Endodermal cell (in vitro differentiated cells): ENCODE results near the gene GRM7. TPM values are rescaled to one million over a fixed set of nuclear protein-coding genes. Genes with fewer than 3 reads are reported as not detected.

ENCODE experiments used
- DNase-seq: peaks from one replicate; pipeline ENCODE4 v3.0.0-alpha.2; 2017
- H3K27ac ChIP-seq: 2 replicates; pipeline ENCODE4 v1.5.1; 2013; ENCODE audit warnings: mild to moderate bottlenecking, low read depth, low read length, moderate library complexity
- H3K27me3 ChIP-seq: 2 replicates; pipeline ENCODE4 v1.6.1; 2013; ENCODE audit warnings: mild to moderate bottlenecking, low read length, moderate library complexity; ENCODE audit not compliant: insufficient read depth, control insufficient read depth, poor library complexity, severe bottlenecking
- H3K36me3 ChIP-seq: 2 replicates; pipeline ENCODE4 v1.7.0; 2013; ENCODE audit warnings: mild to moderate bottlenecking, low read length, moderate library complexity; ENCODE audit not compliant: control insufficient read depth, insufficient read depth
- H3K4me1 ChIP-seq: one replicate; pipeline ENCODE4 v1.7.0; 2013; ENCODE audit warnings: low read length; ENCODE audit not compliant: control insufficient read depth, insufficient read depth
- H3K4me3 ChIP-seq: 2 replicates; pipeline ENCODE4 v1.5.1; 2013; ENCODE audit warnings: mild to moderate bottlenecking, low read length, moderate library complexity
- H3K9ac ChIP-seq: 2 replicates; pipeline ENCODE4 v1.6.1; 2013; ENCODE audit warnings: mild to moderate bottlenecking, low read length, moderate library complexity; ENCODE audit not compliant: poor library complexity, severe bottlenecking; ENCODE audit errors: extremely low read depth
- H3K9me3 ChIP-seq: 2 replicates; pipeline ENCODE4 v1.6.1; 2013; ENCODE audit warnings: mild to moderate bottlenecking, low read length, moderate library complexity; ENCODE audit not compliant: control insufficient read depth
- H3K27ac Mint-ChIP-seq: 2 replicates; pipeline ENCODE4 v1.8.0; 2020; ENCODE audit warnings: mixed read lengths
- H3K27me3 Mint-ChIP-seq: 2 replicates; pipeline ENCODE4 v1.8.0; 2021; ENCODE audit warnings: mild to moderate bottlenecking, mixed read lengths; ENCODE audit not compliant: insufficient read depth
- H3K36me3 Mint-ChIP-seq: 2 replicates; pipeline ENCODE4 v1.8.0; 2020; ENCODE audit warnings: low read depth, mixed read lengths
- H3K4me1 Mint-ChIP-seq: 2 replicates; pipeline ENCODE4 v1.8.0; 2020; ENCODE audit warnings: mixed read lengths
- H3K4me3 Mint-ChIP-seq: 2 replicates; pipeline ENCODE4 v1.8.0; 2020; ENCODE audit warnings: mild to moderate bottlenecking, moderate library complexity, mixed read lengths
- H3K9me3 Mint-ChIP-seq: 2 replicates; pipeline ENCODE4 v1.8.0; 2020; ENCODE audit warnings: mild to moderate bottlenecking, mixed read lengths
- CTCF ChIP-seq: fragments of 200-600 bp; sonication (generic); conservative IDR thresholded peaks from 2 replicates; pipeline ENCODE4 v1.5.0; 2021; ENCODE audit warnings: antibody characterized with exemption, mild to moderate bottlenecking
- WGBS, 2 experiments: methylation state at CpG; one replicate each; pipeline versions ENCODE4 v1.1.5 to v1.1.7; 2013; ENCODE audit warnings: missing lambda C conversion rate in 2 of 2, mixed read lengths in 1 of 2; ENCODE audit not compliant: insufficient coverage in 1 of 2, insufficient read length in 1 of 2; 5-methylcytosine and 5-hydroxymethylcytosine counted together
- total RNA-seq, 2 donors: library from RNA; stranded (reverse); fragmentation: NEBNext Ultra II Directional in 1 of 2; extraction: Animal tissue kit (Norgen Biotek cat#: 25700) in 1 of 2; gene quantifications; 2 replicates in 1 of 2; 3 replicates in 1 of 2; pipeline ENCODE4 v1.2.1, GENCODE V29; 2021

GRM7 gene
- total RNA-seq, 2 donors from 2014 or later: 0.11 to 0.73 TPM

DNA sequence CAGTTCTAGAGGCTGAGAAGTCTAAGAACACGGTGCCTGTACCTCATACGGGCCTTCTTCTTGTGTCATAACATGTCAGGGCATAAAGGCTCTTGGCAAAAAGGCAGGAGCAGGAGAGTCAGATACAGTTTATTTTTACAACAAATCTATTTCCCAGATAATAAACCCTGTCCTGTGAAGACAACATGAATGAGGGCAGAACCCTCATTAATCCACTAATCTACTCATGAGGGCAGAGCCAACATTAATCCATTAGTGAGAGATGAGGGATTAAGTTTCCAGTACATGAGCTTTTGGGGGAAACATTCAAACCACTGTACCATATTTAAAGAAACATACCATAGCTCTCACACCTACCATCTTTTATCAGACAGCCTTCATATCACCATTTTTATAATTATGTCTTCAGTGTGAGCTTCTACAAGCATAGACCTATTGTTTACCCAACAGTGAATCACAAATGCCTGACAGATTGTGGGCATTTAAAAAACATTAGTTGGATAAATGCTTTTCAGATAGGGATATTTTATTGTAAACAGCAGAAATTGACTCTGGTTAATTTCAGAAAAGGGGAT, 645.8 kb downstream of the GRM7 start:
- Histone ChIP-seq H3K4me1 (peaks cover 7% of the 10 kb centered on the region), H3K9ac (no peak overlapping the region), H3K4me3 (no peak overlapping the region), H3K27me3 (no peaks in the 10 kb centered on the region), H3K36me3 (no peaks in the 10 kb centered on the region), H3K9me3 (peaks cover 17% of the 10 kb centered on the region), H3K27ac (no peak overlapping the region)
- WGBS, 2 experiments: 75% methylated on average over 2 of the region's 2 CpGs; no CpG with 5 or more reads in 1 of the 2 experiments
- no peak for TF ChIP-seq CTCF
- H3K27me3 Mint-ChIP-seq: no peaks in the 10 kb centered on the region
- no peak overlapping the region for H3K27ac Mint-ChIP-seq
- H3K4me3 Mint-ChIP-seq: no peak overlapping the region
- peaks cover 11% of the 10 kb centered on the region for H3K9me3 Mint-ChIP-seq
- no peak for DNase-seq
- H3K36me3 Mint-ChIP-seq: peaks cover 3% of the 10 kb centered on the region
- H3K4me1 Mint-ChIP-seq: peaks cover 26% of the 10 kb centered on the region

DNA sequence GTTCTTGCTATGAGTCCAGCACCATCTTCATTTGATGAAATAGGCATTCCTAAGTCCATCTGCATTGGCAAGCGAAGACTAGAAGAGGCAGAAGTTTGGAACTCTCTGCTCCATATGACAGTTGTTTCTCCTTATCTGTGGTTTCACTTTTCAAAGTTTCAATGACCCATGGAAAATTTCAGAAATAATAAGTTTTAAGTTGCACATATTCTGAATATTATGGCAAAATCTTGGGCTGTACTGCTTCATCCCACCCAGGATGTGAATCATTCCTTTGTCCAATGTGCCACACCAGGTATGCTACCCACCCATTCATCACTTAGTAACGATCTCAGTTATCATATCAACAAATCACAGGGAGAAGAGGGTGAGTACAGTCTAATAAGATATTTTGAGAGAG, 647.9 kb downstream of the GRM7 start:
- Mint-ChIP-seq H3K36me3 (peaks cover 3% of the 10 kb centered on the region), H3K27me3 (no peaks in the 10 kb centered on the region), H3K27ac (no peak overlapping the region), H3K9me3 (peaks cover 11% of the 10 kb centered on the region), H3K4me1 (peaks cover 26% of the 10 kb centered on the region), H3K4me3 (no peak overlapping the region)
- H3K36me3 ChIP-seq: no peaks in the 10 kb centered on the region
- no peak for DNase-seq
- H3K27ac ChIP-seq: no peak overlapping the region
- H3K9me3 ChIP-seq: peaks cover 11% of the 10 kb centered on the region
- peaks cover 7% of the 10 kb centered on the region for H3K4me1 ChIP-seq
- no peak overlapping the region for H3K4me3 ChIP-seq
- no peak for TF ChIP-seq CTCF
- 96 to 100% methylated on average over 1 of the region's 2 CpGs for WGBS, 2 experiments
- H3K27me3 ChIP-seq: no peaks in the 10 kb centered on the region
- no peak overlapping the region for H3K9ac ChIP-seq

GRCh38 chr3:7512048-7512447, 651.1 kb downstream of the GRM7 start:
- H3K9me3 Mint-ChIP-seq: no peaks in the 10 kb centered on the region
- no peak overlapping the region for H3K27ac Mint-ChIP-seq

More at GRCh38 chr3:7512048-7512447, 651.1 kb downstream of the GRM7 start:
- no peaks in the 10 kb centered on the region for H3K36me3 ChIP-seq
- no peak overlapping the region for H3K9ac ChIP-seq
- H3K4me3 Mint-ChIP-seq: no peak overlapping the region
- no peak overlapping the region for H3K27ac ChIP-seq
- H3K27me3 Mint-ChIP-seq: no peaks in the 10 kb centered on the region
- H3K4me1 Mint-ChIP-seq: peaks cover 26% of the 10 kb centered on the region
- no peaks in the 10 kb centered on the region for H3K36me3 Mint-ChIP-seq
- H3K27me3 ChIP-seq: no peaks in the 10 kb centered on the region
- no peak for DNase-seq
- TF ChIP-seq CTCF: no peak
- no peaks in the 10 kb centered on the region for H3K9me3 ChIP-seq
- 88 to 92% methylated on average over 1 of the region's 1 CpG for WGBS, 2 experiments
- H3K4me1 ChIP-seq: peaks cover 7% of the 10 kb centered on the region
- H3K4me3 ChIP-seq: no peak overlapping the region
